Activated CD4-positive, alpha-beta T cell treated with anti-CD3 and anti-CD28 coated beads, Interleukin-2, amount 10 ng/mL, durations not matched to agents 7 days and 5 days (primary cell): ENCODE measurements around the gene STOM. TPM values are rescaled to one million over a fixed set of nuclear protein-coding genes. Genes with fewer than 3 reads are reported as not detected.
A peak's percentile ranks its signal among the peaks of the same experiment; 100 is the strongest.

Experiments used
- CTCF ChIA-PET: fragments of 350-600 bp; sonication (Branson Sonifier 250); formaldehyde crosslinking; loops from one replicate; lab custom pipeline; 2021; ENCODE audit warnings: antibody characterized with exemption; lab: Charles Lee
- POLR2A ChIA-PET: fragments of 350-600 bp; sonication (Branson Sonifier 250); formaldehyde crosslinking; loops from one replicate; lab custom pipeline; 2021; ENCODE audit warnings: antibody characterized with exemption; lab: Charles Lee
- DNase-seq: peaks from one replicate; pipeline ENCODE4 v3.0.0-alpha.2; 2020
- H3K27ac Mint-ChIP-seq: one replicate; pipeline ENCODE4 v1.8.0; 2021; ENCODE audit warnings: mild to moderate bottlenecking, moderate library complexity, mixed read lengths
- H3K27me3 Mint-ChIP-seq: one replicate; pipeline ENCODE4 v1.8.0; 2021; ENCODE audit warnings: mixed read lengths
- H3K36me3 Mint-ChIP-seq: one replicate; pipeline ENCODE4 v1.8.0; 2021; ENCODE audit warnings: low read depth, mixed read lengths
- H3K4me1 Mint-ChIP-seq: one replicate; pipeline ENCODE4 v1.8.0; 2021; ENCODE audit warnings: mixed read lengths
- H3K4me3 Mint-ChIP-seq: one replicate; pipeline ENCODE4 v1.8.0; 2021; ENCODE audit warnings: mild to moderate bottlenecking, moderate library complexity, mixed read lengths
- H3K9me3 Mint-ChIP-seq: one replicate; pipeline ENCODE4 v1.8.0; 2021; ENCODE audit warnings: mixed read lengths
- total RNA-seq, 2 experiments: library from RNA; stranded (reverse); gene quantifications; one replicate each; pipeline ENCODE4 v1.2.3, GENCODE V29; 2021

Gene STOM
- total RNA-seq, 2 experiments from 2014 or later = 35.5 to 48.1 TPM

DNA sequence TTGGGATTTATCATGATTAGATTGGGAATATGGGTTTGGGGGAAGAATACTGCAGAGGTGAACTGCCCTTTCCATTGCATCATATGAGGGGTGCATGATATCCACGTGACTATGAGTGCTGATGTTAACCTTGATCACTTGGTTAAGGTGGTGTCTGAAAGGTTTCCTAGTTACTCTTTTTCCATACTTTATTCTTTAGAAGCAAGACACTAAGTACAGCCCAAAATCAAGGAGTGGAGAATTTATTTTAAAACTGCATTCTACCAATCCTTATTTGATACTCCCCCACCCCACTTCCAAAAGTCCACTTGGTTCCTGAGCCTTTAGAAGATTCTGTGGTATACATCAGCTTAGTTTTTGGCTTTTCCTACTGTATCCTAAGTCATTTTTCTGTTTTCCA lies 20.3 kb upstream of the STOM start:
- no peak for DNase-seq
- ChIA-PET POLR2A (no interaction called here), CTCF (interaction anchor here (0.7 to 3.3 kb wide), 3 partner anchors 9 to 189 kb away, joined by 3 to 14 read pairs (median 4); partner anchors contain the start of gene RAB14)
- Mint-ChIP-seq H3K36me3 (no peaks in the 10 kb centered on the region), H3K27ac (no peak overlapping the region), H3K27me3 (peaks cover 18% of the 10 kb centered on the region), H3K4me1 (peaks cover 22% of the 10 kb centered on the region), H3K4me3 (no peak overlapping the region), H3K9me3 (no peaks in the 10 kb centered on the region)

DNA sequence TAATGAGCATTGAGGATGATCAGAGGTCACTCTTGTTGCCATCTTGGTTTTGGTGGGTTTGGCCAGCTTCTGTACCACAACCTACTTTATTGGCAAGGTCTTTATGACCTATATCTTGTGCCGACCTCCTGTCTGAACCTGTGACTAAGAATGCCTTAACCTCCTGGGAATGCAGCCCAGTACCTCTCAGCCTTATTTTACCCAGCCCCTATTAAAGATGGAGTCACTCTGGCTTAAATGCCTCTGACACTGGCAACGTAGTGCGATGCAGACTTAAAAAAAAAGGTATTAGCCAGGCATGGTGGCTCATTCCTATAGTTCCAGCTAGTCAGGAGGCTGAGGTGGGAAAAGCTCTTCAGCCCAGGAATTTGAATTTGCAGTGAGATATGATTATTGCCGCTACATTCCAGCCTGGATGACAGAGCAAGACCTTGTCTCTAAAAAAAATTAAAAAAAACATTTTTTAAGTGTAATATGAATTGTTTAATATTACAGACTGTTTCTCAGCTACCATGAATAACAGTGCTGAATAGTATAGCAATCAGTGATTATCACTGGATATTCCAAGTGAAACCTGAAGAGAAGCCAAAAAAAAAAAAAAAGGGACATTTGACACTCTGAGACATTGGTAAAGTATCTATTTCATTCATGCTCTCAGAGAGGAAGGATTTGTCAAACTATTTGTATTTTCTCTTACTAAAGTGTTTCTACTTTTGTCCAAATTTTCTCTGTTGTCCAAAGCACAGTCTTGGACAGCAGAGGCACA lies 18.3 kb upstream of the STOM start:
- no peak for DNase-seq
- POLR2A ChIA-PET = no interaction called here

DNA sequence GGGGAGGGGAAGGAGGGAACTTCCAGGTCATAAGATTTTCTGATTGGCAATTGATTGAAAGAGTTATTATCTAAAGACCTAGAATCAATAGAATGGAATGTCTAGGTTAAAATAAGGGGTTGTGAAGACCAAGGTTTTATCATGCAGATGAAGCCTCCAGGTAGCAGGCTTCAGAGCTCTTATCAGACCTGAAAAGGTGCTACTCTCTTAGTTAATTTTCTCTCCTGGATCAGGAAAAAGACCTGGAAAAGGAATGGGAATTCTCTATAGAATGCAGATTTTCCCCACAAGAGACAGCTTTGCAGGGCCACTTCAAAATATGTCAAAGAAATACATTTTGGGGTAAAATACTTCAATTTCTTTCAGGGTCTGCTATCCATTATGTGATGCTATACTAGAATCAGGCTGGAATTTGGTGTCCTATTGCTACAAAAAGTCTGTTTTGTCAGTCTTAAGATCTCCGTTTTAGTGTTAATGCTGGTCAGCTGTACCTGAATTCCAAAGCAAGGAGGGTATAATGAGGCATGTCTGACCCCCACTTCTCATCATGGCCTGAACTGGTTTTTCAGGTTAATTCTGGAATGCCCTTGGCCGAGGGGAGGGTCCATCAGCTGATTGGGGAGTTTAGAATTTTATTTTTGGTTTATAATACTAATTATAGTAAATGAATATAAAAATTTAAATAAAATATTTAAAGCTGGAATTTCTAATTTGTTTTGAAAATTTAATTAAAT lies 16.6 kb upstream of the STOM start:
- Mint-ChIP-seq H3K27ac (no peak overlapping the region), H3K4me3 (no peak overlapping the region), H3K4me1 (no peaks in the 10 kb centered on the region), H3K36me3 (no peaks in the 10 kb centered on the region), H3K9me3 (no peaks in the 10 kb centered on the region), H3K27me3 (peaks cover 23% of the 10 kb centered on the region)
- ChIA-PET CTCF (interaction anchor here (1.0 to 1.9 kb wide), 2 partner anchors 11 to 66 kb away, joined by 6 to 8 read pairs; no protein-coding TSS in a partner anchor), POLR2A (no interaction called here)
- DNase-seq = no peak

More for the DNA sequence above, 18.3 kb upstream of the STOM start:
- no peak overlapping the region for H3K27ac Mint-ChIP-seq
- CTCF ChIA-PET = interaction anchor here (0.9 to 3.3 kb wide), 3 partner anchors 10 to 68 kb away, joined by 3 to 14 read pairs (median 3); no protein-coding TSS in a partner anchor
- H3K9me3 Mint-ChIP-seq = no peaks in the 10 kb centered on the region
- H3K4me1 Mint-ChIP-seq = peaks cover 14% of the 10 kb centered on the region
- H3K36me3 Mint-ChIP-seq = no peaks in the 10 kb centered on the region
- peaks cover 23% of the 10 kb centered on the region for H3K27me3 Mint-ChIP-seq
- no peak overlapping the region for H3K4me3 Mint-ChIP-seq

DNA sequence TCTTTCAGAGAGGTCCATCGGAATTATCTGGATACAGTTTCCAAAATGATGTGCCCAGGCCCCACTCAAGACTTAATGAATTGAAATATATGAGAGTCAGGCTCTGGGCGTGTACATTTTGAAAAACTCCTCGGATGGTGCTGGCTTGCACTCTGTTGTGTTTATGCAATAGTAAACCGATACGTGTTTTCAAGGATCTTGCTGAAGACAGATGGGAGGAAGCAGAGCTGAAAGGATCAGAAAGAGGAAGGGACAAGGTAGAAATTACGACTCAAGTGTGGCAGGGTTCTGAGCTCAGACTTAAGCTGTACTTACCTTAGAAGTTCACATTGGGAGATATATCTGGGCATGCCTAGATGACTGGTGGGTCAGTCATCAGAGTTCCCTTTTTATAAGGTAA lies 13.7 kb upstream of the STOM start:
- POLR2A ChIA-PET = interaction anchor here (0.7 kb wide), 1 partner anchor 78 kb away, joined by 3 read pairs; no protein-coding TSS in a partner anchor
- no peaks in the 10 kb centered on the region for H3K4me1 Mint-ChIP-seq
- H3K9me3 Mint-ChIP-seq = no peaks in the 10 kb centered on the region
- CTCF ChIA-PET = interaction anchor here (1.1 to 1.6 kb wide), 2 partner anchors 9 to 88 kb away, joined by 3 to 4 read pairs; no protein-coding TSS in a partner anchor
- no peak overlapping the region for H3K27ac Mint-ChIP-seq
- no peak for DNase-seq
- no peaks in the 10 kb centered on the region for H3K36me3 Mint-ChIP-seq
- peaks cover 15% of the 10 kb centered on the region for H3K27me3 Mint-ChIP-seq
- H3K4me3 Mint-ChIP-seq = no peak overlapping the region

DNA sequence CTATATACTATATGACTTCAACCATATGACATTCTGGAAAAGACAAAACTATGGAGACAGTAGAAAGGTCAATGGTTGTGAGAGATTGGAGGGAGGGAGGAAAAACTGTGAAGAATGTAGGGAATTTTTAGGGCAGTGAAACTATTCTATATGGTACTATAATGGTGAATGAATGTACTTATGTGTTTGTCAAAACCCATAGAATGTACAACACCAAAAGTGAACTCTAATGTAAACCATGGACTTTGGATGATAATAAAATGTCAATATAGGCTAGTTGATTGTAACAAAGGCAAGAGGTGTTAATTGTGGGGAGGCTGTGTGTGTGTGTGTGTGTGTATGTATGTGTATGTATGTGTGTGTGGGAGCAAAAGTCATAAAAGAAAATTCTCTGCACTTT lies 10.8 kb upstream of the STOM start:
- H3K4me1 Mint-ChIP-seq = no peaks in the 10 kb centered on the region
- CTCF ChIA-PET = interaction anchor here (0.8 to 1.8 kb wide), 3 partner anchors 41 to 61 kb away, joined by 3 to 10 read pairs (median 3); no protein-coding TSS in a partner anchor
- no peak overlapping the region for H3K4me3 Mint-ChIP-seq

DNA sequence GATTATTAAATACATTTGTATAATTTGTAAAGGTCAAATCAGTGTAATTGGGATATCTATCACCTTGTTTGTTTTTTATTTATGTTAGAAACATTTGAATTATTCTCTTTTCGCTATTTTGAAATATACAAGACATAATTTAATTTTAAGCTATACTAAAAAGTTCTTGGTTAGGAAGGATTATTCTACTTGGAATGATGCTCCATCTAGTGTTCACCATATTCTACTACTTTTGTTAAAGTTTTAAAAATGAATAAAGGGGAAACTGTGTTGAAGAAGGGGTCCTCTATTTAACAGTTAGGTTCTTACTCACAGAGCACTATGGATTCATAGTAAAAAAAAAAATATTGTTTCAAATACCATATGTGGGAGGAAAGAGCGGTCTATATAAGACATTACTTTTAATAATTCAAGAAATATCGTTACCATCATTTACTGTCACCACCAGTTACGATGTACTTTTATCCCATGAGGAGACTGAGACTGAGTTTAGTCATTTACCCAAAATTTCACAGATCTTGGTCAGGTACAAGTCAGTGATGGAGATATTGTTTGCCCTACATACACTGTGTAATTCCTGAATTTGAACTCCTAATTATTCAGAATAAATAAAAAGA lies 6.3 kb upstream of the STOM start:
- no peaks in the 10 kb centered on the region for H3K9me3 Mint-ChIP-seq
- ChIA-PET POLR2A (no interaction called here), CTCF (interaction anchor here (0.7 to 2.1 kb wide), 4 partner anchors 11 to 59 kb away, joined by 3 to 26 read pairs (median 4); no protein-coding TSS in a partner anchor)
- H3K27ac Mint-ChIP-seq = no peak overlapping the region
- H3K4me1 Mint-ChIP-seq = peaks cover 4% of the 10 kb centered on the region
- DNase-seq = no peak
- H3K4me3 Mint-ChIP-seq = no peak overlapping the region
- H3K27me3 Mint-ChIP-seq = peaks cover 8% of the 10 kb centered on the region
- H3K36me3 Mint-ChIP-seq = no peaks in the 10 kb centered on the region

More for the DNA sequence above, 10.8 kb upstream of the STOM start:
- no peaks in the 10 kb centered on the region for H3K9me3 Mint-ChIP-seq
- H3K27ac Mint-ChIP-seq = no peak overlapping the region
- H3K36me3 Mint-ChIP-seq = no peaks in the 10 kb centered on the region
- POLR2A ChIA-PET = no interaction called here
- peaks cover 12% of the 10 kb centered on the region for H3K27me3 Mint-ChIP-seq
- no peak for DNase-seq

DNA sequence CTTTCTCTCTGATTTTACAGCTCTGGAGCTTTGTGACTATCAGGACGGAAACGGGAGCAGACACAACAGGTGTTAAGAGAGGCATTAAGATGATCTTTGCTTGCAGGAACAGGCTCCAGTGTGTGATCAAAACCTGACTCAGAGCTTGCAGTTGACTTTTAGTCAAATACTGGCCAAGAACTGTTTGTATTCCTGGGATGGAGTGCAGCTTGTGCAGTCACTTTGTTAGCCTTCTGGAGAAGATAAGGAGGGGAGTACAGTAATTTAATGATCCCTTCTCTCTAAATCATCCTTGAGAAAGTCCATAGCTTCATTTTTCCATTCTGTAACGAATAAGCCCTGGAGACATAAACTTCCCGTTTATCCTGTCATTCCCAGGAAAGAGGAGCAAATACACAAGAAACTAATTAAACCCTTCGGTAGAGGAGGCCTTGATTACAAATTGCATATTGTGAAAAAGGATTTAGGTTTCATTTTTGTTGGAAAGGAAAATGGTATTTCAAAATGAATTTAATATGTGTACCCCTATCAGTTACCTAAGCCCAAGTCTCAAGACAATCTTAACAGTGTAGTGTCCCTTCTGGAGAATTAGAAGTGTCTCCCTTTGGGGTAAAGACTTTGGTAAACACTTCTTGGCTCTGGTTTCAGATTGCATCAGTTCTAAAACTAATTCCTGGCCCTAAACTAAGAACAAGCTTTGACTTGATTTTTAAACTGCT lies 3.1 kb upstream of the STOM start:
- Mint-ChIP-seq H3K27me3 (peaks cover 6% of the 10 kb centered on the region), H3K36me3 (peaks cover 2% of the 10 kb centered on the region), H3K4me1 (peaks cover 22% of the 10 kb centered on the region), H3K27ac (no peak overlapping the region), H3K4me3 (no peak overlapping the region), H3K9me3 (peaks cover 4% of the 10 kb centered on the region)
- DNase-seq = no peak
- POLR2A ChIA-PET = no interaction called here
- CTCF ChIA-PET = interaction anchor here (0.9 to 2.4 kb wide), 2 partner anchors 26 to 53 kb away, joined by 3 to 15 read pairs; no protein-coding TSS in a partner anchor

DNA sequence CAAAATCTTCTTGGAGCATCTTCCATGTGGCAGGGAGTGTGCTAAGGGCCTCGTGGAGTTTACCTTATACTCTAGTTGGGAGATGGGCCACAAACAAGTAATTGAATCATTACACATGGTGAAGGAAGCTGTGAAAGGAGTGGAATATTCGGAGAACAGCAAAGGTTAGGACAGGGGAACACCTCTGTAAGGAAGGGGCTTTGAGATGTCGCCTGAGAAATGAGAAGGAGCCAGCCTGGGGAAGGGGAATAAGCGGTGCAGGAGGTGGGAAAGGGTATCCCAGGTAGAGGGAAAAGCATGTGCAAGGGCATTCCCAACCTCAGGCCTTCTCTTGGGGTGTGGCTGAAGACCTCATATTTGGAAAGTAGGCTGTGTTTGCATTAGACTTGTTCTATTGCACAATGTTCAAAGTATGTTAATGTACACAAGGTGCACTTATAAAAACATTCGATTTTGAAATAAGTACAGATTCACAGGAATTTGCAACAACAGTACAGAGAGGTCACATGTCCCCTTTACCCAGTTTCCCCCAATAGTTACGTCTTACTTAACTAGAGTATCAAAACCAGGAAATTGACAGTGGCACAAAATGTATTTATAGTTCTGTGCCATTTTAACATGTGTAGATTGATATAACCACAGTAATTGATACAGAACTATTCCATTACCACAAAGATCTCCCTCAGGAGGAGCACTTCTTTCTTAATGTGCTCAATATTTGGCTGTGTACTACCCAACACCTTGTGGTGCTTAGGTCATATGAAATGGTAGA lies 2.4 kb upstream of the STOM start:
- Mint-ChIP-seq H3K36me3 (peaks cover 2% of the 10 kb centered on the region), H3K27ac (no peak overlapping the region), H3K27me3 (peaks cover 2% of the 10 kb centered on the region)

DNA sequence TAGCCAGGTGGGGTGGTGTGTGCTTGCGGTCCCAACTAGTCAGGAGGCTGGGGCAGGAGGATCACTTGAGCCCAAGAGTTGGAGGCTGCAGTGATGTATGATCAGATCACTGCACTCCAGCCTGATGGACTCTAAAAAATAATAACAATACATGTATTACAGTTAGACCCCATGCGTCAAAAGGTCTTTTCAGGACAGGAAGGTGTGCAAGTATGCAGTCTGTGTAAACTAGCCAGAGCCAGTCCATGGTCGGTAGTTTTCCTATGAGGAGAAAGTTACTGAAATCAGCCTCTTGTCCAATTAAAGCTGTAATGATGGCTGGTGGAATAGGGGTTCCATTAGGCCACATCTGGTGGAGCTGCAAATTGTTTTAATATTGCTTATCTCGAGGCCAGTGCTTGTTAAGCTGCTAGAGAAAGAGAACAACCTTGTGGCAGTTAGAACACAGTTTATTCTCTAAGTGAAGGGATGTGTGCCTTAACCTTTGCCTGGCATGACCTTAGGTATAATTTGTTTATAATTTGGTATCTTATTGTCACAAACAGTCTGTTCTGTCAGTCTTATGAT lies 1.5 kb upstream of the STOM start:
- no peak for DNase-seq
- Mint-ChIP-seq H3K36me3 (peaks cover 4% of the 10 kb centered on the region), H3K9me3 (peaks cover 4% of the 10 kb centered on the region), H3K4me3 (peak overlapping the region; percentile 35), H3K4me1 (peaks cover 33% of the 10 kb centered on the region), H3K27me3 (no peaks in the 10 kb centered on the region), H3K27ac (peak overlapping the region; percentile 81)
- CTCF ChIA-PET = interaction anchor here (1.1 to 2.4 kb wide), 2 partner anchors 51 to 52 kb away, joined by 5 to 15 read pairs; no protein-coding TSS in a partner anchor
- POLR2A ChIA-PET = no interaction called here

More for the DNA sequence above, 2.4 kb upstream of the STOM start:
- POLR2A ChIA-PET = no interaction called here
- Mint-ChIP-seq H3K4me1 (peaks cover 29% of the 10 kb centered on the region), H3K9me3 (peaks cover 4% of the 10 kb centered on the region), H3K4me3 (no peak overlapping the region)
- CTCF ChIA-PET = interaction anchor here (0.9 to 2.4 kb wide), 2 partner anchors 27 to 52 kb away, joined by 3 to 15 read pairs; no protein-coding TSS in a partner anchor
- DNase-seq = no peak

DNA sequence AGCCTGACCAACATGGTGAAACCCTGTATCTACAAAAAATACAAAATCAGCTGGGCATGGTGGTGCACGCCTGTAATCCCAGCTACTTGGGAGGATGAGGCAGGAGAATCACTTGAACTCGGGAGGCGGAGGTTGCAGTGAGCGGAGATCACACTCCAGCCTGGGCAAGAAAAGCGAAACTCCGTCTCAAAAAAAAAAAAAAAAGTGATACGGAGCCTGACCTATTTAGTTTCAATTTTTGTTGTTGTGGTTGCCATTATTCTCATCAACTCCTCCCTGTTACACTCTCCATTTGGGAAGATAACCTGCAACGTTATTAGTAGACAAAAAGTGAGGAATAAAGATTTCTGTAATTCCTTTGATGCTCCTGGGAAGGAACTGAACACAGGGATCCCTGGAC lies 1.3 kb downstream of the STOM start:
- peaks cover 4% of the 10 kb centered on the region for H3K9me3 Mint-ChIP-seq
- ChIA-PET CTCF (interaction anchor here (0.6 to 1.1 kb wide), 2 partner anchors 49 to 219 kb away, joined by 4 read pairs; no protein-coding TSS in a partner anchor), POLR2A (no interaction called here)
- H3K27ac Mint-ChIP-seq = peak overlapping the region; percentile 84
- peaks cover 45% of the 10 kb centered on the region for H3K4me1 Mint-ChIP-seq
- no peak for DNase-seq
- H3K4me3 Mint-ChIP-seq = peak overlapping the region; percentile 79
- peaks cover 9% of the 10 kb centered on the region for H3K36me3 Mint-ChIP-seq
- no peaks in the 10 kb centered on the region for H3K27me3 Mint-ChIP-seq

DNA sequence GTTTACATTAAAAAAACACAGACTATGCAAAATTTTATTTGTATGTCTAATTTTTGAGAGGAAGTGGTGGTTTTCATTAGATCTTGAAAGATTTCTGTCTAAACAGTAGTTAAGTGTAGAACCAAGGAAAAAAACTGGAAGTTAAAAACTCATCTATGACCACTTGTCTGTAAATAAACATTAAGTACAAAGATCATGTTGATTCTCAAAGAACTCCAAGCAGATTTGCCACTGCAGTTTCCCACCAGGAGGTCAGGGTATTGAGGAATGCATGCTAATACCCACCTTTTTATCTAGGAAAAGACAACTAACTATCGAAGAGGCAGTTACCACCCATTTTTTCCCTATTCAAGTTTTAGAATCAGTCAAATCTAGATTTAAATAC lies 1.9 kb downstream of the STOM start:
- H3K4me1 Mint-ChIP-seq = peaks cover 42% of the 10 kb centered on the region
- ChIA-PET POLR2A (no interaction called here), CTCF (interaction anchor here (0.6 kb wide), 1 partner anchor 219 kb away, joined by 4 read pairs; no protein-coding TSS in a partner anchor)
- DNase-seq = no peak
- H3K27me3 Mint-ChIP-seq = no peaks in the 10 kb centered on the region
- no peak overlapping the region for H3K27ac Mint-ChIP-seq
- peaks cover 9% of the 10 kb centered on the region for H3K36me3 Mint-ChIP-seq
- H3K4me3 Mint-ChIP-seq = peak overlapping the region; percentile 79
- H3K9me3 Mint-ChIP-seq = peaks cover 4% of the 10 kb centered on the region
